HEK293 (cell line): Measurements from ENCODE around the gene RFTN2.

Source experiments
- CTCF ChIA-PET: fragments of 350-600 bp; formaldehyde crosslinking; extraction: SDS; loops from one replicate; lab custom pipeline; 2021; ENCODE audit warnings: antibody characterized with exemption; lab: Yijun Ruan, JAX
- POLR2A ChIA-PET: fragments of 300-600 bp; formaldehyde crosslinking; extraction: SDS; loops from one replicate; lab custom pipeline; 2020; ENCODE audit warnings: antibody characterized with exemption, inconsistent platforms; lab: Yijun Ruan, JAX
- H3K27ac ChIP-seq: fragments of 200-500 bp; sonication (Bioruptor generic); 2 replicates; pipeline ENCODE4 v1.5.1; 2014; ENCODE audit warnings: low read depth, low read length, control low read depth, inconsistent platforms; ENCODE audit errors: extremely low read depth
- H3K36me3 ChIP-seq, 2 experiments: fragments of 200-500 bp in 1 of 2; sonication (Bioruptor generic) in 1 of 2; 1 replicate in 1 of 2; 2 replicates in 1 of 2; pipeline ENCODE4 v1.5.1; 2014 to 2017; ENCODE audit warnings: inconsistent platforms in 2 of 2, low read length in 2 of 2; ENCODE audit not compliant: control insufficient read depth in 2 of 2, insufficient read depth in 1 of 2
- H3K4me1 ChIP-seq: fragments of 200-500 bp; sonication (Bioruptor generic); 2 replicates; pipeline ENCODE4 v1.5.1; 2014; ENCODE audit warnings: mild to moderate bottlenecking, low read length, inconsistent platforms; ENCODE audit not compliant: control insufficient read depth, insufficient read depth
- H3K4me3 ChIP-seq: 2 replicates; pipeline ENCODE4 v1.5.1; 2011; ENCODE audit warnings: low read depth, mild to moderate bottlenecking, control low read depth, low read length, moderate library complexity
- H3K9me3 ChIP-seq: fragments of 200-500 bp; sonication (Bioruptor generic); 2 replicates; pipeline ENCODE4 v1.5.1; 2014; ENCODE audit warnings: low read depth, low read length, inconsistent platforms; ENCODE audit not compliant: control insufficient read depth, insufficient read depth
- BCL11A ChIP-seq: fragments of 450-650 bp; formaldehyde crosslinking; IDR thresholded peaks from 2 replicates; pipeline ENCODE4 v1.5.1; 2016; ENCODE audit warnings: low read depth, missing biosample characterization, missing genetic modification characterization
- ELK4 ChIP-seq: IDR thresholded peaks from 2 replicates; pipeline ENCODE4 v1.6.1; 2011; ENCODE audit warnings: mild to moderate bottlenecking, low read depth, low read length, borderline replicate concordance
- PRDM6 ChIP-seq: fragments of 450-650 bp; formaldehyde crosslinking; IDR thresholded peaks from 2 replicates; pipeline ENCODE4 v1.5.1; 2017; ENCODE audit warnings: missing biosample characterization, missing genetic modification characterization
- RBAK ChIP-seq: fragments of 450-650 bp; formaldehyde crosslinking; IDR thresholded peaks from 2 replicates; pipeline ENCODE4 v1.5.1; 2016; ENCODE audit warnings: missing biosample characterization, missing genetic modification characterization
- WT1 ChIP-seq: fragments of 450-650 bp; formaldehyde crosslinking; IDR thresholded peaks from 2 replicates; pipeline ENCODE4 v1.5.1; 2016; ENCODE audit warnings: missing biosample characterization, missing genetic modification characterization
- ZBTB1 ChIP-seq: fragments of 450-650 bp; formaldehyde crosslinking; IDR thresholded peaks from 2 replicates; pipeline ENCODE4 v1.5.1; 2016; ENCODE audit warnings: missing biosample characterization, missing genetic modification characterization
- ZBTB17 ChIP-seq: fragments of 450-650 bp; formaldehyde crosslinking; IDR thresholded peaks from 2 replicates; pipeline ENCODE4 v1.5.1; 2016; ENCODE audit warnings: missing biosample characterization, missing genetic modification characterization
- ZBTB6 ChIP-seq: fragments of 450-650 bp; formaldehyde crosslinking; IDR thresholded peaks from 2 replicates; pipeline ENCODE4 v1.5.1; 2017; ENCODE audit warnings: missing biosample characterization, missing genetic modification characterization
- ZBTB8A ChIP-seq: fragments of 450-650 bp; formaldehyde crosslinking; IDR thresholded peaks from 2 replicates; pipeline ENCODE4 v1.5.1; 2016; ENCODE audit warnings: missing biosample characterization, missing genetic modification characterization
- ZEB2 ChIP-seq: fragments of 450-650 bp; formaldehyde crosslinking; IDR thresholded peaks from 2 replicates; pipeline ENCODE4 v1.5.1; 2016; ENCODE audit warnings: missing biosample characterization, missing genetic modification characterization
- ZFHX2 ChIP-seq: fragments of 450-650 bp; formaldehyde crosslinking; conservative IDR thresholded peaks from 2 replicates; pipeline ENCODE4 v1.5.1; 2016; ENCODE audit warnings: missing biosample characterization, missing genetic modification characterization
- ZNF24 ChIP-seq: fragments of 450-650 bp; formaldehyde crosslinking; IDR thresholded peaks from 2 replicates; pipeline ENCODE4 v1.5.1; 2016; ENCODE audit warnings: missing biosample characterization, missing genetic modification characterization
- ZNF302 ChIP-seq: fragments of 450-650 bp; formaldehyde crosslinking; IDR thresholded peaks from 2 replicates; pipeline ENCODE4 v1.5.1; 2016; ENCODE audit warnings: missing biosample characterization, missing genetic modification characterization, low read depth
- ZNF449 ChIP-seq: fragments of 450-650 bp; formaldehyde crosslinking; IDR thresholded peaks from 2 replicates; pipeline ENCODE4 v1.5.1; 2017; ENCODE audit warnings: missing biosample characterization, mild to moderate bottlenecking, missing genetic modification characterization, moderate library complexity
- ZNF513 ChIP-seq: fragments of 450-650 bp; IDR thresholded peaks from 2 replicates; pipeline ENCODE4 v1.5.1; 2018; ENCODE audit warnings: missing biosample characterization, missing genetic modification characterization
- ZNF560 ChIP-seq: fragments of 450-650 bp; formaldehyde crosslinking; IDR thresholded peaks from 2 replicates; pipeline ENCODE4 v1.5.1; 2017; ENCODE audit warnings: missing biosample characterization, missing genetic modification characterization, borderline replicate concordance
- ZNF561 ChIP-seq: fragments of 450-650 bp; IDR thresholded peaks from 2 replicates; pipeline ENCODE4 v1.5.1; 2018; ENCODE audit warnings: missing biosample characterization, missing genetic modification characterization, borderline replicate concordance
- ZNF624 ChIP-seq: fragments of 450-650 bp; formaldehyde crosslinking; IDR thresholded peaks from 2 replicates; pipeline ENCODE4 v1.5.1; 2017; ENCODE audit warnings: missing biosample characterization, missing genetic modification characterization
- ZSCAN23 ChIP-seq: fragments of 450-650 bp; formaldehyde crosslinking; IDR thresholded peaks from 2 replicates; pipeline ENCODE4 v1.5.1; 2016; ENCODE audit warnings: missing biosample characterization, missing genetic modification characterization

Gene RFTN2

GRCh38 chr2:197674591-197674990 is 796 bp downstream of the RFTN2 start:
- ChIA-PET CTCF (interaction anchor here (0.7 kb wide), 1 partner anchor 9 kb away, joined by 3 read pairs; no protein-coding TSS in a partner anchor), POLR2A (no interaction called here)
- H3K36me3 ChIP-seq = no peaks in the 10 kb centered on the region
- TF ChIP-seq WT1 (tag by site-specific recombination) (no peak), ZNF513 (no peak), PRDM6 (tag by site-specific recombination) (no peak), ZNF560 (tag by site-specific recombination) (no peak), ZBTB1 (tag by site-specific recombination) (no peak), RBAK (tag by site-specific recombination) (no peak), ZFHX2 (no peak), ZSCAN23 (no peak), ZBTB6 (tag by site-specific recombination) (no peak), ZNF302 (no peak), ELK4 (no peak), ZBTB8A (tag by site-specific recombination) (no peak), ZNF624 (tag by site-specific recombination) (no peak), ZNF561 (no peak)
- H3K4me1 ChIP-seq = peaks cover 9% of the 10 kb centered on the region
- H3K27ac ChIP-seq = no peak overlapping the region
- H3K4me3 ChIP-seq = no peak overlapping the region
- H3K9me3 ChIP-seq = no peaks in the 10 kb centered on the region

GRCh38 chr2:197674060-197674459 is 1.3 kb downstream of the RFTN2 start:
- no peaks in the 10 kb centered on the region for H3K36me3 ChIP-seq
- CTCF ChIA-PET = interaction anchor here (0.6 kb wide), 1 partner anchor 79 kb away, joined by 3 read pairs; no protein-coding TSS in a partner anchor
- H3K9me3 ChIP-seq = no peaks in the 10 kb centered on the region
- H3K27ac ChIP-seq = no peak overlapping the region
- POLR2A ChIA-PET = no interaction called here
- H3K4me3 ChIP-seq = no peak overlapping the region
- TF ChIP-seq ZNF449 (tag by site-specific recombination) (no peak), ZNF24 (tag by site-specific recombination) (no peak), BCL11A (tag by site-specific recombination) (no peak), ZBTB17 (tag by site-specific recombination) (no peak), ZEB2 (no peak)
- peaks cover 9% of the 10 kb centered on the region for H3K4me1 ChIP-seq
